DOHH2 (cell line): ENCODE results near the gene KIF2A.

Experiments
- H3F3A ChIP-seq: fragments of 200-600 bp; sonication (generic), shearing (Covaris generic); 2 replicates; pipeline ENCODE4 v1.6.0; 2016; ENCODE audit warnings: antibody characterized with exemption, mild to moderate bottlenecking; ENCODE audit not compliant: control insufficient read depth, insufficient read depth
- H3K27ac ChIP-seq: fragments of 200-600 bp; sonication (generic); 2 replicates; pipeline ENCODE4 v1.5.1; 2014; ENCODE audit warnings: low read depth, mild to moderate bottlenecking, low read length, moderate library complexity
- H3K27me3 ChIP-seq: fragments of 200-600 bp; sonication (generic); 2 replicates; pipeline ENCODE4 v1.6.1; 2014; ENCODE audit warnings: mild to moderate bottlenecking, low read length, mixed read lengths; ENCODE audit not compliant: control insufficient read depth
- H3K36me3 ChIP-seq: fragments of 200-600 bp; sonication (generic); 2 replicates; pipeline ENCODE4 v1.6.1; 2014; ENCODE audit warnings: mild to moderate bottlenecking, low read length, moderate library complexity, mixed read lengths; ENCODE audit not compliant: control insufficient read depth
- H3K4me1 ChIP-seq: fragments of 200-600 bp; sonication (generic); 2 replicates; pipeline ENCODE4 v1.6.1; 2014; ENCODE audit warnings: mild to moderate bottlenecking, low read length, mixed read lengths; ENCODE audit not compliant: control insufficient read depth
- H3K4me2 ChIP-seq: fragments of 200-600 bp; sonication (generic); 2 replicates; pipeline ENCODE4 v1.6.0; 2014; ENCODE audit warnings: mild to moderate bottlenecking, low read length, moderate library complexity
- H3K4me3 ChIP-seq: fragments of 200-600 bp; sonication (generic); 2 replicates; pipeline ENCODE4 v1.5.1; 2014; ENCODE audit warnings: mild to moderate bottlenecking, low read length, mixed read lengths
- H3K79me2 ChIP-seq: fragments of 200-600 bp; sonication (generic); 2 replicates; pipeline ENCODE4 v1.6.1; 2014; ENCODE audit warnings: mild to moderate bottlenecking, low read length, mixed read lengths; ENCODE audit not compliant: control insufficient read depth
- H3K9me2 ChIP-seq: fragments of 200-600 bp; sonication (generic); replicated peaks from 2 replicates; pipeline ENCODE4 v1.6.1; 2014; ENCODE audit warnings: mild to moderate bottlenecking, low read length, mixed read lengths; ENCODE audit not compliant: control insufficient read depth
- H3K9me3 ChIP-seq: fragments of 200-600 bp; sonication (generic); 2 replicates; pipeline ENCODE4 v1.6.1; 2014; ENCODE audit warnings: antibody characterized with exemption, low read length, mixed read lengths; ENCODE audit not compliant: control insufficient read depth, insufficient read depth
- H4K20me1 ChIP-seq: fragments of 200-600 bp; sonication (generic); 2 replicates; pipeline ENCODE4 v1.6.0; 2014; ENCODE audit warnings: low read depth, mild to moderate bottlenecking, antibody characterized with exemption, low read length, moderate library complexity; ENCODE audit not compliant: control insufficient read depth, insufficient read depth
- EZH2phosphoT487 ChIP-seq: fragments of 200-600 bp; sonication (generic); IDR thresholded peaks from 2 replicates; pipeline ENCODE4 v1.6.1; 2017; ENCODE audit warnings: borderline replicate concordance, mild to moderate bottlenecking, antibody characterized with exemption, low read length, moderate library complexity, mixed read lengths
- TF ChIP-seq, protein P1 (sequence below): fragments of 200-600 bp; sonication (generic); IDR thresholded peaks from one replicate; pipeline ENCODE4 v1.5.1; 2014; ENCODE audit warnings: antibody characterized with exemption, mild to moderate bottlenecking, low read depth, low read length; ENCODE audit not compliant: poor library complexity, severe bottlenecking

The KIF2A gene

DNA sequence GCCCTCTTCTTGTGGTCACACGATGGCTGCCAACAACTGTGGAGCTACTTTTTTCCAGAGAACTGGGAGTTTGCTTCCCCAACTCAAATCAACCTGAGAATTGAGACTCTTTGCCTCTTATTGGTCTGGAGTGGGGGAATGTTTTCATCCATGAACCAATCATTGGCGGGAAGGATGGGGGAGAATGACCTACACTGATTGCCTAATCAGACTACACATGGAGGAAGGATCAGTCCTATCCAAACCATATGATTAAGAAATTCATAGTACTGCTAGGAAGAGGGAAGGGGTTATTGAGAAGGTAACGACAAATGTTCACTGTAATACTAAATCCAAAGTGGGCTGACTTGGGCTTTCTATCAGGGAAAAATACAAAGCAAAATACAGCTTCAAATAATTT lies 7.9 kb upstream of the KIF2A start:
- Histone ChIP-seq H3K4me3 (no peak overlapping the region), H3K9me3 (no peaks in the 10 kb centered on the region), H3K4me1 (no peaks in the 10 kb centered on the region), H3K79me2 (no peaks in the 10 kb centered on the region), H4K20me1 (no peaks in the 10 kb centered on the region), H3K9me2 (no peaks in the 10 kb centered on the region), H3K27ac (no peak overlapping the region), H3K36me3 (no peaks in the 10 kb centered on the region), H3K27me3 (peaks cover 12% of the 10 kb centered on the region), H3K4me2 (no peak overlapping the region), H3F3A (no peaks in the 10 kb centered on the region)
- no peak for TF ChIP-seq EZH2phosphoT487
- TF ChIP-seq, protein P1, sequence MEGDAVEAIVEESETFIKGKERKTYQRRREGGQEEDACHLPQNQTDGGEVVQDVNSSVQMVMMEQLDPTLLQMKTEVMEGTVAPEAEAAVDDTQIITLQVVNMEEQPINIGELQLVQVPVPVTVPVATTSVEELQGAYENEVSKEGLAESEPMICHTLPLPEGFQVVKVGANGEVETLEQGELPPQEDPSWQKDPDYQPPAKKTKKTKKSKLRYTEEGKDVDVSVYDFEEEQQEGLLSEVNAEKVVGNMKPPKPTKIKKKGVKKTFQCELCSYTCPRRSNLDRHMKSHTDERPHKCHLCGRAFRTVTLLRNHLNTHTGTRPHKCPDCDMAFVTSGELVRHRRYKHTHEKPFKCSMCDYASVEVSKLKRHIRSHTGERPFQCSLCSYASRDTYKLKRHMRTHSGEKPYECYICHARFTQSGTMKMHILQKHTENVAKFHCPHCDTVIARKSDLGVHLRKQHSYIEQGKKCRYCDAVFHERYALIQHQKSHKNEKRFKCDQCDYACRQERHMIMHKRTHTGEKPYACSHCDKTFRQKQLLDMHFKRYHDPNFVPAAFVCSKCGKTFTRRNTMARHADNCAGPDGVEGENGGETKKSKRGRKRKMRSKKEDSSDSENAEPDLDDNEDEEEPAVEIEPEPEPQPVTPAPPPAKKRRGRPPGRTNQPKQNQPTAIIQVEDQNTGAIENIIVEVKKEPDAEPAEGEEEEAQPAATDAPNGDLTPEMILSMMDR: no peak

- Histone ChIP-seq H3K4me2 (no peak overlapping the region), H3K27me3 (peaks cover 12% of the 10 kb centered on the region), H3K9me2 (no peaks in the 10 kb centered on the region), H3K79me2 (no peaks in the 10 kb centered on the region), H3K4me1 (no peaks in the 10 kb centered on the region), H3K4me3 (no peak overlapping the region), H4K20me1 (no peaks in the 10 kb centered on the region), H3K36me3 (no peaks in the 10 kb centered on the region), H3F3A (no peaks in the 10 kb centered on the region), H3K27ac (no peak overlapping the region), H3K9me3 (no peaks in the 10 kb centered on the region)
- TF ChIP-seq, protein P1: no peak
- TF ChIP-seq EZH2phosphoT487: no peak
Measured at GRCh38 chr5:62299101-62299500, 6.9 kb upstream of the KIF2A start.

- peaks cover 12% of the 10 kb centered on the region for H3K27me3 ChIP-seq
- H3K4me1 ChIP-seq: no peaks in the 10 kb centered on the region
- H4K20me1 ChIP-seq: no peaks in the 10 kb centered on the region
- H3K79me2 ChIP-seq: no peaks in the 10 kb centered on the region
- TF ChIP-seq EZH2phosphoT487: no peak
- TF ChIP-seq, protein P1: no peak
- no peak overlapping the region for H3K4me2 ChIP-seq
- H3K9me2 ChIP-seq: no peaks in the 10 kb centered on the region
- no peaks in the 10 kb centered on the region for H3K36me3 ChIP-seq
- no peak overlapping the region for H3K4me3 ChIP-seq
- no peaks in the 10 kb centered on the region for H3K9me3 ChIP-seq
- H3F3A ChIP-seq: no peaks in the 10 kb centered on the region
- H3K27ac ChIP-seq: no peak overlapping the region
Measured at GRCh38 chr5:62299600-62299999, 6.4 kb upstream of the KIF2A start.

GRCh38 chr5:62305358-62305714 lies 670 bp upstream of the KIF2A start:
- Histone ChIP-seq H3K9me3 (no peaks in the 10 kb centered on the region), H3K4me2 (peak overlapping the region; percentile 53), H3K4me1 (peaks cover 37% of the 10 kb centered on the region), H3K79me2 (peaks cover 42% of the 10 kb centered on the region), H3K4me3 (peak overlapping the region; percentile 84), H3F3A (no peaks in the 10 kb centered on the region), H3K27ac (peak overlapping the region; percentile 68), H3K9me2 (no peaks in the 10 kb centered on the region), H4K20me1 (peaks cover 17% of the 10 kb centered on the region), H3K27me3 (no peaks in the 10 kb centered on the region), H3K36me3 (peaks cover 27% of the 10 kb centered on the region)
- TF ChIP-seq, protein P1: no peak
- TF ChIP-seq EZH2phosphoT487: no peak
